HFFc6 (cell line): ENCODE measurements around the gene JSRP1. TPM values are rescaled to one million over a fixed set of nuclear protein-coding genes. Genes with fewer than 3 reads are reported as not detected.
A peak's percentile ranks its signal among the peaks of the same experiment; 100 is the strongest.

Experiments used
- DNase-seq: peaks from one replicate; pipeline ENCODE4 v3.0.0-alpha.2; 2018
- H3K27ac Mint-ChIP-seq: 2 replicates; pipeline ENCODE4 v1.8.0; 2020; ENCODE audit warnings: mild to moderate bottlenecking, mixed read lengths
- H3K27me3 Mint-ChIP-seq: 2 replicates; pipeline ENCODE4 v1.8.0; 2021; ENCODE audit warnings: mild to moderate bottlenecking, moderate library complexity, mixed read lengths; ENCODE audit not compliant: insufficient read depth
- H3K36me3 Mint-ChIP-seq: 2 replicates; pipeline ENCODE4 v1.8.0; 2021; ENCODE audit warnings: low read depth, mixed read lengths
- H3K4me1 Mint-ChIP-seq: 2 replicates; pipeline ENCODE4 v1.8.0; 2020; ENCODE audit warnings: low read depth, mixed read lengths
- H3K4me3 Mint-ChIP-seq: 2 replicates; pipeline ENCODE4 v1.8.0; 2020; ENCODE audit warnings: mild to moderate bottlenecking, moderate library complexity, mixed read lengths
- H3K9me3 Mint-ChIP-seq: 2 replicates; pipeline ENCODE4 v1.8.0; 2020; ENCODE audit warnings: mild to moderate bottlenecking, mixed read lengths
- CTCF ChIP-seq: fragments of 200-600 bp; sonication (generic); IDR thresholded peaks from 2 replicates; pipeline ENCODE4 v1.5.0; 2021; ENCODE audit warnings: antibody characterized with exemption, mild to moderate bottlenecking
- total RNA-seq, 6 experiments: library from RNA; stranded (reverse); fragmentation: NEBNext Ultra II Directional; extraction: Animal tissue kit (Norgen Biotek cat#: 25700); gene quantifications; 2 replicates in 1 of 6; 3 replicates in 5 of 6; pipeline ENCODE4 v1.2.3, GENCODE V29; 2021

JSRP1 gene
- total RNA-seq, 6 experiments from 2014 or later: 0.27 to 0.99 (median 0.72) TPM

GRCh38 chr19:2260341-2260805 is 4.2 kb upstream of the JSRP1 start:
- H3K9me3 Mint-ChIP-seq: no peaks in the 10 kb centered on the region
- no peak overlapping the region; the same call in 1 of the 2 replicates for H3K4me3 Mint-ChIP-seq
- no peak overlapping the region for H3K27ac Mint-ChIP-seq

DNA sequence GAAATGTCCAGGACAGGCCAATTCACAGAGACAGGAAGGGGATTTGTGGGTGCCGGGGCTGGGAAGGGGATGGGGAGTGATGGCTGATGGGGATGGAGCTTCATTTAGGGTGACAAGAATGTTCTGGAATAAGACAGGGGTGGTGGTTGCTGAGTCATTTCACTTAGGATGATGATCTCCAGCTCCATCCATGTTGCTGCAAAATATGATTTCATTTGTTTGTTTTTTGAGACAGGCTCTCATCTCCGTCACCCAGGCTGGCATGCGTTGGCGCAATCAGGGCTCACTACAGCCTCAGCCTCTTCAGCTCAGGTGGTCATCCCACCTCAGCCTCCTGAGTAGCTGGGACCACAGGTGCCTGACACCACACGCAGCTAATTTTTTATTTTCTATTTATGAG is 3.1 kb upstream of the JSRP1 start:
- no peak for TF ChIP-seq CTCF
- 0 out of 2 replicates have a peak overlapping the region, but pooled peaks have one; percentile 5 for H3K4me3 Mint-ChIP-seq
- peak; percentile 34 for DNase-seq
- no peaks in the 10 kb centered on the region for H3K9me3 Mint-ChIP-seq
- no peaks in the 10 kb centered on the region for H3K36me3 Mint-ChIP-seq
- H3K27me3 Mint-ChIP-seq: peaks cover 2% of the 10 kb centered on the region
- H3K4me1 Mint-ChIP-seq: peaks cover 13% of the 10 kb centered on the region
- peak overlapping the region; percentile 41 for H3K27ac Mint-ChIP-seq

More at GRCh38 chr19:2260341-2260805, 4.2 kb upstream of the JSRP1 start:
- H3K4me1 Mint-ChIP-seq: peaks cover 13% of the 10 kb centered on the region
- H3K27me3 Mint-ChIP-seq: peaks cover 2% of the 10 kb centered on the region
- no peaks in the 10 kb centered on the region for H3K36me3 Mint-ChIP-seq
- no peak for TF ChIP-seq CTCF
- DNase-seq: no peak

- no peaks in the 10 kb centered on the region for H3K36me3 Mint-ChIP-seq
- no peak overlapping the region for H3K4me3 Mint-ChIP-seq
- no peaks in the 10 kb centered on the region for H3K9me3 Mint-ChIP-seq
- H3K27ac Mint-ChIP-seq: no peak overlapping the region
- TF ChIP-seq CTCF: no peak
- peaks cover 6% of the 10 kb centered on the region for H3K27me3 Mint-ChIP-seq
- peaks cover 10% of the 10 kb centered on the region for H3K4me1 Mint-ChIP-seq
- DNase-seq: no peak
Observed at GRCh38 chr19:2255112-2255845, 938 bp downstream of the JSRP1 start.

DNA sequence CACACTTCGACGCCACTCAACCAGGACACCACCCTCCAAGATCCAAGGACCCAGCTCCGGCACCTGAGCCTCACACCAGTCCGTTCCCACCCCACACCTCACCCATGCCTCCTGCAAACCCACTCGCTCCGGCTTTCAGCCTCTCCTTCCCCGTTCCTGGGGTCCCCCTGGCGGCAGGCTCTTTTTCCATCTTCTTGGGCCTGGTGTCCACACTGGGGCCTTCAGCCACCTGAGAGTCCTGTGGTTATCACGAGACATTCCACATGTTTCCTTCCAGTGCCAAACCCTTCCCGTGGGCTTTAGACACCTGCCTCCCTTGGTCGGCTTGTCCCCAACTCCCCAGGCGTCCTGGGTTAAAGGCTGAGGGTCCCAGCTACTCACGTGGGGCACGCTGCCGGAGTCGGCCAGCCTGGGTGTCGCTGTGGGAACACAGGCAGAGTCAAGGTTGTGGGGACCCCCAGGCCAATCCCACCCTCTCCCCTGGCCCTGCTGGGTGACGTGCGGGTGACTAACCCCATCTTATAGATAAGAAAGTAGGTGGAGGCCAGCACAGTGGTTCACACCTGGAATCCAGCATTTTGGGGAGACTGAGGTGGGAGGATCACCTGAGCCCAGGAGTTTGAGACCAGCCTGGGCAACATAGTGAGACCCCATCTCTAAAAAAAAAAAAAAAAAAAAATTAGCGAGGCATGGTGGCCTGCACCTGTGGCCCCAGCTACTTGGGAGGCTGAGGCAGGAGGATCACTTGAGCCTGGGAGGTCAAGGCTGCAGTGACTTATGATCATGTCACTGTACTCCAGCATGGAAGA is 1.9 kb downstream of the JSRP1 start:
- peaks cover 9% of the 10 kb centered on the region for H3K27me3 Mint-ChIP-seq
- no peaks in the 10 kb centered on the region for H3K36me3 Mint-ChIP-seq
- peaks cover 2% of the 10 kb centered on the region for H3K4me1 Mint-ChIP-seq
- no peak for DNase-seq
- H3K4me3 Mint-ChIP-seq: no peak overlapping the region
- no peaks in the 10 kb centered on the region for H3K9me3 Mint-ChIP-seq
- no peak for TF ChIP-seq CTCF
- no peak overlapping the region for H3K27ac Mint-ChIP-seq

- no peaks in the 10 kb centered on the region for H3K4me1 Mint-ChIP-seq
- H3K9me3 Mint-ChIP-seq: no peaks in the 10 kb centered on the region
- no peak overlapping the region for H3K27ac Mint-ChIP-seq
- no peak for DNase-seq
- H3K27me3 Mint-ChIP-seq: peaks cover 9% of the 10 kb centered on the region
- H3K4me3 Mint-ChIP-seq: no peak overlapping the region
- H3K36me3 Mint-ChIP-seq: no peaks in the 10 kb centered on the region
- peak; percentile 41; the same call in 1 of the 2 replicates for TF ChIP-seq CTCF
Observed at GRCh38 chr19:2253106-2254063, 2.8 kb downstream of the JSRP1 start.
